Panc1 (cell line): ENCODE results near the gene FLT1. TPM values are rescaled to one million over a fixed set of nuclear protein-coding genes. Genes with fewer than 3 reads are reported as not detected.

Experiments
- ATAC-seq: fragments of 200-7000 bp; cut with Tn5 transposase; 2 replicates; pipeline ENCODE4 v1.9.1; 2020; ENCODE audit warnings: mild to moderate bottlenecking, moderate library complexity
- BruUV-seq: library from RNA; stranded (reverse); fragments of 400-500 nt; replicated peaks from 2 replicates; lab custom pipeline; 2021; lab: Mats Ljungman, UMichigan
- CTCF ChIA-PET: fragments of 300-600 bp; sonication (Branson Sonifier 250); formaldehyde crosslinking; loops from one replicate; lab custom pipeline; 2022; ENCODE audit warnings: antibody characterized with exemption; lab: Charles Lee
- POLR2A ChIA-PET: fragments of 300-600 bp; sonication (Branson Sonifier 250); formaldehyde crosslinking; loops from one replicate; lab custom pipeline; 2022; ENCODE audit warnings: antibody characterized with exemption; lab: Charles Lee
- DNase-seq: peaks from one replicate; pipeline ENCODE4 v3.0.0-alpha.2; 2010; ENCODE audit warnings: low read depth, low spot score
- H3K27ac ChIP-seq: 2 replicates; pipeline ENCODE4 v1.5.1; 2011; ENCODE audit warnings: mild to moderate bottlenecking, low read length, inconsistent platforms
- H3K27me3 ChIP-seq: fragments of 200-500 bp; sonication (Bioruptor generic); 2 replicates; pipeline ENCODE4 v1.6.0; 2014; ENCODE audit warnings: low read length, inconsistent platforms; ENCODE audit not compliant: control insufficient read depth, insufficient read depth
- H3K36me3 ChIP-seq: fragments of 200-500 bp; sonication (Bioruptor generic); 2 replicates; pipeline ENCODE4 v1.5.1; 2014; ENCODE audit warnings: inconsistent platforms, mild to moderate bottlenecking, low read length, moderate library complexity; ENCODE audit not compliant: control insufficient read depth, insufficient read depth
- H3K4me1 ChIP-seq: 2 replicates; pipeline ENCODE4 v1.5.1; 2011; ENCODE audit warnings: inconsistent platforms, mild to moderate bottlenecking, low read length, moderate library complexity; ENCODE audit not compliant: control insufficient read depth, insufficient read depth
- H3K4me3 ChIP-seq, 2 experiments: 2 replicates each; pipeline ENCODE4 v1.5.1; 2011 to 2012; ENCODE audit warnings: low read depth in 2 of 2, low read length in 2 of 2, mild to moderate bottlenecking in 2 of 2, inconsistent platforms in 1 of 2, moderate library complexity in 1 of 2
- H3K9me3 ChIP-seq: fragments of 200-500 bp; sonication (Bioruptor generic); 2 replicates; pipeline ENCODE4 v1.5.1; 2014; ENCODE audit warnings: low read depth, mild to moderate bottlenecking, inconsistent platforms, low read length, moderate library complexity; ENCODE audit not compliant: control insufficient read depth, insufficient read depth
- POLR2AphosphoS5 ChIP-seq: IDR thresholded peaks from 2 replicates; pipeline ENCODE4 v1.6.1; 2012; ENCODE audit warnings: mild to moderate bottlenecking, low read depth, low read length, moderate library complexity
- SIN3A ChIP-seq: IDR thresholded peaks from 2 replicates; pipeline ENCODE4 v1.6.1; 2012; ENCODE audit warnings: low read depth, mild to moderate bottlenecking, low read length, moderate library complexity, borderline replicate concordance; ENCODE audit not compliant: insufficient read depth
- TCF7L2 ChIP-seq: IDR thresholded peaks from 2 replicates; pipeline ENCODE4 v1.6.1; 2011; ENCODE audit warnings: mild to moderate bottlenecking, low read depth, low read length, inconsistent platforms
- in situ Hi-C: cut with HindIII; loops from 2 replicates; pipeline ENCODE4 v1.10.0; 2016; ENCODE audit warnings: low sequenced_read_pairs, low pct_unique_long_range_greater_than_20kb
- intact Hi-C: fragments of 100-400 bp; cut with micrococcal nuclease; formaldehyde crosslinking; loops from one replicate; pipeline ENCODE4 v1.10.0; 2022; ENCODE audit not compliant: unreplicated experiment
- total RNA-seq: library from RNA; stranded (reverse); gene quantifications from one replicate; pipeline ENCODE4 v1.2.1, GENCODE V29; 2021; ENCODE audit not compliant: unreplicated experiment
- TF ChIP-seq, protein P1 (sequence below), 2 experiments: IDR thresholded peaks; 2 replicates each; pipeline ENCODE4 v1.6.1; 2011 to 2012; ENCODE audit warnings: low read depth in 2 of 2, control low read depth in 1 of 2, low read length in 1 of 2, mild to moderate bottlenecking in 1 of 2, moderate library complexity in 1 of 2; ENCODE audit not compliant: insufficient read depth in 1 of 2
- TF ChIP-seq, protein P2 (sequence below): fragments of 450-650 bp; IDR thresholded peaks from 2 replicates; pipeline ENCODE4 v1.5.1; 2017; ENCODE audit warnings: mild to moderate bottlenecking

FLT1 gene
- total RNA-seq, 1 experiment from 2014 or later = 0.15 TPM

DNA sequence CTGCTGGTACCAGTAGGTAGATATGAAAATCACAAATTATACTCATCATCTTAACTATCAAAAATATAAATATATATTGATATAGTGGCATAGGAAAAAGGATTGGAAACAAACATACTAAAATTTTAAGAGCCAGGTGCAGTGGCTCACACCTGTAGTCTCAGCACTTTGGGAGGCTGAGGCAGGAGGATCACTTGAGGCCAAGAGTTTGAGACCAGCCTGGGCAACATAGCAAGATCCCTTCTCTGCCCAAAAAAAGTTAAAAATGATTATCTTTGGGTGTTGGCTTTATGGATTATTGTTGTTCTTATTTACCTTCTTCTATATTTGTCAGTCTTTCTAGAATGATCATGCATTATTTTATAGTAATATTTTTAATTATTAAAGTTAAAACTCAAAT lies 53.4 kb downstream of the FLT1 start:
- TF ChIP-seq, protein P1, sequence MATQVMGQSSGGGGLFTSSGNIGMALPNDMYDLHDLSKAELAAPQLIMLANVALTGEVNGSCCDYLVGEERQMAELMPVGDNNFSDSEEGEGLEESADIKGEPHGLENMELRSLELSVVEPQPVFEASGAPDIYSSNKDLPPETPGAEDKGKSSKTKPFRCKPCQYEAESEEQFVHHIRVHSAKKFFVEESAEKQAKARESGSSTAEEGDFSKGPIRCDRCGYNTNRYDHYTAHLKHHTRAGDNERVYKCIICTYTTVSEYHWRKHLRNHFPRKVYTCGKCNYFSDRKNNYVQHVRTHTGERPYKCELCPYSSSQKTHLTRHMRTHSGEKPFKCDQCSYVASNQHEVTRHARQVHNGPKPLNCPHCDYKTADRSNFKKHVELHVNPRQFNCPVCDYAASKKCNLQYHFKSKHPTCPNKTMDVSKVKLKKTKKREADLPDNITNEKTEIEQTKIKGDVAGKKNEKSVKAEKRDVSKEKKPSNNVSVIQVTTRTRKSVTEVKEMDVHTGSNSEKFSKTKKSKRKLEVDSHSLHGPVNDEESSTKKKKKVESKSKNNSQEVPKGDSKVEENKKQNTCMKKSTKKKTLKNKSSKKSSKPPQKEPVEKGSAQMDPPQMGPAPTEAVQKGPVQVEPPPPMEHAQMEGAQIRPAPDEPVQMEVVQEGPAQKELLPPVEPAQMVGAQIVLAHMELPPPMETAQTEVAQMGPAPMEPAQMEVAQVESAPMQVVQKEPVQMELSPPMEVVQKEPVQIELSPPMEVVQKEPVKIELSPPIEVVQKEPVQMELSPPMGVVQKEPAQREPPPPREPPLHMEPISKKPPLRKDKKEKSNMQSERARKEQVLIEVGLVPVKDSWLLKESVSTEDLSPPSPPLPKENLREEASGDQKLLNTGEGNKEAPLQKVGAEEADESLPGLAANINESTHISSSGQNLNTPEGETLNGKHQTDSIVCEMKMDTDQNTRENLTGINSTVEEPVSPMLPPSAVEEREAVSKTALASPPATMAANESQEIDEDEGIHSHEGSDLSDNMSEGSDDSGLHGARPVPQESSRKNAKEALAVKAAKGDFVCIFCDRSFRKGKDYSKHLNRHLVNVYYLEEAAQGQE (IDR thresholded peaks at IDR 0.05; ENCODE audit: insufficient read depth in 1 of 2, low read depth in 2 of 2, low read length in 1 of 2) = no peak
- TF ChIP-seq, protein P2, sequence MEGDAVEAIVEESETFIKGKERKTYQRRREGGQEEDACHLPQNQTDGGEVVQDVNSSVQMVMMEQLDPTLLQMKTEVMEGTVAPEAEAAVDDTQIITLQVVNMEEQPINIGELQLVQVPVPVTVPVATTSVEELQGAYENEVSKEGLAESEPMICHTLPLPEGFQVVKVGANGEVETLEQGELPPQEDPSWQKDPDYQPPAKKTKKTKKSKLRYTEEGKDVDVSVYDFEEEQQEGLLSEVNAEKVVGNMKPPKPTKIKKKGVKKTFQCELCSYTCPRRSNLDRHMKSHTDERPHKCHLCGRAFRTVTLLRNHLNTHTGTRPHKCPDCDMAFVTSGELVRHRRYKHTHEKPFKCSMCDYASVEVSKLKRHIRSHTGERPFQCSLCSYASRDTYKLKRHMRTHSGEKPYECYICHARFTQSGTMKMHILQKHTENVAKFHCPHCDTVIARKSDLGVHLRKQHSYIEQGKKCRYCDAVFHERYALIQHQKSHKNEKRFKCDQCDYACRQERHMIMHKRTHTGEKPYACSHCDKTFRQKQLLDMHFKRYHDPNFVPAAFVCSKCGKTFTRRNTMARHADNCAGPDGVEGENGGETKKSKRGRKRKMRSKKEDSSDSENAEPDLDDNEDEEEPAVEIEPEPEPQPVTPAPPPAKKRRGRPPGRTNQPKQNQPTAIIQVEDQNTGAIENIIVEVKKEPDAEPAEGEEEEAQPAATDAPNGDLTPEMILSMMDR = no peak
- TF ChIP-seq TCF7L2 = no peak
- TF ChIP-seq POLR2AphosphoS5 = no peak
- TF ChIP-seq SIN3A = no peak
- DNase-seq (no peak), ATAC-seq (no peak)
- ChIA-PET POLR2A (no interaction called here), CTCF (no interaction called here)
- no TSS peak for BruUV-seq
- Histone ChIP-seq H3K36me3 (no peaks in the 10 kb centered on the region), H3K4me3 (no peak overlapping the region), H3K27ac (no peak overlapping the region), H3K27me3 (no peaks in the 10 kb centered on the region), H3K4me1 (no peaks in the 10 kb centered on the region), H3K9me3 (no peaks in the 10 kb centered on the region; the same call in 1 of the 2 replicates)
- in situ Hi-C loops (no loop called here), intact Hi-C loops (no loop called here)

DNA sequence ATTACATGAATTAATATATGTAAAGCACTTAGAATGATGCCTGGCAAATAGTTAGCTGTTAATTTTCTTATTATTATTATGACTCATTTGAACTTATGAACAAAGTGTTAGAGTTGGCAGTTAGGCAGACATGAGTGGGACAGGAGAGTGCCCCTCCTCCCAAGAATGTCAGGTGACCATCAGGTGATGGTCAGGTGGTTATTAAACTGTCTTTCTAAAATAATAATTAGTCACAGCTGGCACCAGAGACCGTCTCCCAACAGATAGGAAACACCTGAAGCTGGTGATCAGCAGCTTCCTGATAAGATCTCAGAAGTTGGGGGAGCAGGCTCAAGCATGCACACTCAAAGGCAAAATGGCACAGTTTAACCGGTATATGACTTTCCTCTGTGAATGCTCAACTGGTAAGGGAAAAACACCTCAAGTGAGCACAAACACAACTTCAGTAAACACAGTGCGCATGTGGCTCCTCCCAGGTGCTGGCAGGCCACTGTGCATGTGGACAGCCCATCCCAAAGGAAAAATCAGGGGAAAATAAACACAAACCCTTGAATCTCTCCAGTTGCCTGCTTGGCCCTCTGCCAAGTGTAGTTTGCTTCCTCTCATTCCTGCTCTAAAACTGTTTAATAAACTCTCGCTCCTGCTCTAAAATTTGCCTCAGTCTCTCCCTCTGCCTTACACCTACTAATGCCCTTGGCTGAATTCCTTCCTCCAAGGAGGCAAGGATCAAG lies 54.0 kb downstream of the FLT1 start:
- H3K27me3 ChIP-seq = no peaks in the 10 kb centered on the region
- no TSS peak for BruUV-seq
- intact Hi-C loops (no loop called here), in situ Hi-C loops (no loop called here)
- no peaks in the 10 kb centered on the region; the same call in 1 of the 2 replicates for H3K9me3 ChIP-seq
- H3K4me1 ChIP-seq = no peaks in the 10 kb centered on the region
- ATAC-seq (no peak), DNase-seq (no peak)
- no peak overlapping the region for H3K4me3 ChIP-seq
- TF ChIP-seq, protein P2 = no peak
- TF ChIP-seq, protein P1 (IDR thresholded peaks at IDR 0.05; ENCODE audit: insufficient read depth in 1 of 2, low read depth in 2 of 2, low read length in 1 of 2) = no peak
- no peak for TF ChIP-seq POLR2AphosphoS5
- TF ChIP-seq TCF7L2 = no peak
- no peak for TF ChIP-seq SIN3A
- CTCF ChIA-PET = interaction anchor here (0.6 kb wide), 1 partner anchor 172 kb away, joined by 3 read pairs; no protein-coding TSS in a partner anchor
- no peak overlapping the region for H3K27ac ChIP-seq
- H3K36me3 ChIP-seq = no peaks in the 10 kb centered on the region
- POLR2A ChIA-PET = no interaction called here
